GM23248 (cell line): ENCODE data around the gene ABR.

ENCODE experiments used
- EZH2 ChIP-seq: fragments of 200-600 bp; sonication (generic); IDR thresholded peaks from 2 replicates; pipeline ENCODE4 v1.6.1; 2018; ENCODE audit warnings: antibody characterized with exemption, mild to moderate bottlenecking; ENCODE audit not compliant: insufficient read depth, poor library complexity, severe bottlenecking
- EZH2phosphoT487 ChIP-seq: fragments of 200-600 bp; sonication (generic); IDR thresholded peaks from 2 replicates; pipeline ENCODE4 v1.6.1; 2018; ENCODE audit warnings: antibody characterized with exemption, moderate library complexity, mild to moderate bottlenecking, low read depth; ENCODE audit not compliant: insufficient read depth

GRCh38 chr17:1043601-1044251 lies 136.1 kb downstream of the ABR start:
- TF ChIP-seq EZH2 = no peak
- TF ChIP-seq EZH2phosphoT487 = no peak
